Liver (tissue), 9 donors: ENCODE data around the gene NFATC1. TPM values are rescaled to one million over a fixed set of nuclear protein-coding genes. Genes with fewer than 3 reads are reported as not detected.

Experiments used
- DNase-seq: peaks from one replicate; pipeline ENCODE4 v3.0.0-alpha.2; 2017; ENCODE audit warnings: low spot score
- H3K27ac ChIP-seq, 2 donors: one replicate each; pipeline ENCODE4 v1.7.0; 2013; ENCODE audit warnings: inconsistent platforms in 2 of 2, low read length in 2 of 2, control low read depth in 1 of 2, low read depth in 1 of 2, mild to moderate bottlenecking in 1 of 2
- H3K27me3 ChIP-seq, 4 donors: one replicate each; pipeline versions ENCODE4 v1.6.1 to v1.7.0; 2013; ENCODE audit warnings: low read length in 3 of 4, inconsistent platforms in 1 of 4, mild to moderate bottlenecking in 1 of 4, moderate library complexity in 1 of 4; ENCODE audit not compliant: control insufficient read depth in 4 of 4, insufficient read depth in 4 of 4
- H3K36me3 ChIP-seq, 4 donors: one replicate each; pipeline versions ENCODE4 v1.6.1 to v1.7.0; 2013; ENCODE audit warnings: low read length in 3 of 4, mild to moderate bottlenecking in 3 of 4, low read depth in 1 of 4, moderate library complexity in 1 of 4; ENCODE audit not compliant: control insufficient read depth in 4 of 4, insufficient read depth in 3 of 4
- H3K4me1 ChIP-seq, 4 donors: one replicate each; pipeline versions ENCODE4 v1.6.1 to v1.7.0; 2013; ENCODE audit warnings: low read length in 3 of 4, mild to moderate bottlenecking in 3 of 4, moderate library complexity in 1 of 4; ENCODE audit not compliant: control insufficient read depth in 4 of 4, insufficient read depth in 4 of 4
- H3K4me3 ChIP-seq, 3 donors: one replicate each; pipeline versions ENCODE4 v1.6.1 to v1.7.0; 2013; ENCODE audit warnings: low read length in 3 of 3, control low read depth in 1 of 3, low read depth in 1 of 3, mild to moderate bottlenecking in 1 of 3
- H3K9ac ChIP-seq, 2 donors: one replicate each; pipeline ENCODE4 v1.7.0; 2013; ENCODE audit warnings: low read length in 2 of 2, mild to moderate bottlenecking in 2 of 2, moderate library complexity in 2 of 2, control low read depth in 1 of 2, low read depth in 1 of 2
- H3K9me3 ChIP-seq, 4 donors: one replicate each; pipeline versions ENCODE4 v1.6.1 to v1.7.0; 2013; ENCODE audit warnings: low read length in 3 of 4; ENCODE audit not compliant: control insufficient read depth in 4 of 4
- ATF3 ChIP-seq: IDR thresholded peaks from 2 replicates; pipeline ENCODE4 v1.6.1; 2016; ENCODE audit warnings: antibody characterized with exemption
- CTCF ChIP-seq: fragments of 150-350 bp; IDR thresholded peaks from 2 replicates; pipeline ENCODE4 v1.5.1; 2017; ENCODE audit warnings: improper control_type of control experiment, low read depth, low read length; ENCODE audit not compliant: missing input control
- FOXA1 ChIP-seq: IDR thresholded peaks from 2 replicates; pipeline ENCODE4 v1.6.1; 2016; ENCODE audit warnings: antibody characterized with exemption
- FOXA2 ChIP-seq: IDR thresholded peaks from 2 replicates; pipeline ENCODE4 v1.6.1; 2016; ENCODE audit warnings: antibody characterized with exemption
- HNF4G ChIP-seq: IDR thresholded peaks from 2 replicates; pipeline ENCODE4 v1.6.1; 2016; ENCODE audit warnings: antibody characterized with exemption
- JUND ChIP-seq, 2 donors: IDR thresholded peaks; 2 replicates each; pipeline ENCODE4 v1.6.1; 2016; ENCODE audit warnings: antibody characterized with exemption in 2 of 2
- MAX ChIP-seq: IDR thresholded peaks from 2 replicates; pipeline ENCODE4 v1.6.1; 2016; ENCODE audit warnings: antibody characterized with exemption
- NR2F2 ChIP-seq: IDR thresholded peaks from 2 replicates; pipeline ENCODE4 v1.6.1; 2016; ENCODE audit warnings: antibody characterized with exemption
- RAD21 ChIP-seq, 2 donors: IDR thresholded peaks; 2 replicates each; pipeline ENCODE4 v1.6.1; 2016; ENCODE audit warnings: antibody characterized with exemption in 2 of 2, mild to moderate bottlenecking in 2 of 2
- RXRA ChIP-seq, 2 donors: IDR thresholded peaks; 2 replicates each; pipeline ENCODE4 v1.6.1; 2017 to 2018; ENCODE audit warnings: antibody characterized with exemption in 2 of 2, mild to moderate bottlenecking in 1 of 2
- SP1 ChIP-seq: IDR thresholded peaks from 2 replicates; pipeline ENCODE4 v1.6.1; 2018; ENCODE audit warnings: antibody characterized with exemption, mild to moderate bottlenecking
- YY1 ChIP-seq: IDR thresholded peaks from 2 replicates; pipeline ENCODE4 v1.6.1; 2016; ENCODE audit warnings: antibody characterized with exemption, mild to moderate bottlenecking
- WGBS: extraction: QIAGEN DNeasy Blood & Tissue Kit; methylation state at CpG from one replicate; pipeline ENCODE4 v1.1.7; 2013; 5-methylcytosine and 5-hydroxymethylcytosine counted together
- polyA plus RNA-seq, 2 donors: library from polyadenylated mRNA; stranded (reverse) in 1 of 2; unstranded in 1 of 2; fragments of 200-250 nt in 1 of 2; fragments of >200 nt in 1 of 2; fragmentation: Nextera tagmentation in 1 of 2; extraction: Ambion mirVana in 1 of 2; gene quantifications; one replicate each; pipeline versions ENCODE4 v1.2.1 to v1.2.3, GENCODE V29; 2013 to 2015
- total RNA-seq, 2 donors: library from RNA; depleted of rRNA; stranded (reverse); fragments of >200 nt; gene quantifications; one replicate each; pipeline ENCODE4 v1.2.3, GENCODE V29; 2014
- TF ChIP-seq, protein P1 (sequence below): IDR thresholded peaks from 2 replicates; pipeline ENCODE4 v1.6.1; 2016; ENCODE audit warnings: antibody characterized with exemption
- donor health status: healthy.
- donor health status: healthy.
- donor health status: healthy.
- donor health status: healthy.
- donor health status: healthy.

NFATC1 gene
- total and polyA plus RNA-seq, 4 donors, result 0.57 to 2.2 (median 1.3) TPM

- no peak for DNase-seq
- Histone ChIP-seq H3K4me3 (no peak overlapping the region), H3K9ac (no peak overlapping the region)
Measured at GRCh38 chr18:79506191-79507075, 110.7 kb downstream of the NFATC1 start.

GRCh38 chr18:79507076-79507545, 111.4 kb downstream of the NFATC1 start:
- peak overlapping the region; percentile 74 to 79 for H3K27ac ChIP-seq
- H3K4me3 ChIP-seq, result peak overlapping the region in 1 of 3 donors; percentile 41
- WGBS, result 51% methylated on average over 24 of the region's 24 CpGs
- TF ChIP-seq RAD21 (IDR thresholded peaks at IDR 0.05) (peak in 1 of 2 donors; percentile 3), HNF4G (no peak), NR2F2 (peak; percentile 98), JUND (IDR thresholded peaks at IDR 0.05) (no peak), MAX (no peak), YY1 (no peak), RXRA (IDR thresholded peaks at IDR 0.05) (no peak), CTCF (no peak), ATF3 (no peak), FOXA2 (no peak)
- TF ChIP-seq, protein P1, sequence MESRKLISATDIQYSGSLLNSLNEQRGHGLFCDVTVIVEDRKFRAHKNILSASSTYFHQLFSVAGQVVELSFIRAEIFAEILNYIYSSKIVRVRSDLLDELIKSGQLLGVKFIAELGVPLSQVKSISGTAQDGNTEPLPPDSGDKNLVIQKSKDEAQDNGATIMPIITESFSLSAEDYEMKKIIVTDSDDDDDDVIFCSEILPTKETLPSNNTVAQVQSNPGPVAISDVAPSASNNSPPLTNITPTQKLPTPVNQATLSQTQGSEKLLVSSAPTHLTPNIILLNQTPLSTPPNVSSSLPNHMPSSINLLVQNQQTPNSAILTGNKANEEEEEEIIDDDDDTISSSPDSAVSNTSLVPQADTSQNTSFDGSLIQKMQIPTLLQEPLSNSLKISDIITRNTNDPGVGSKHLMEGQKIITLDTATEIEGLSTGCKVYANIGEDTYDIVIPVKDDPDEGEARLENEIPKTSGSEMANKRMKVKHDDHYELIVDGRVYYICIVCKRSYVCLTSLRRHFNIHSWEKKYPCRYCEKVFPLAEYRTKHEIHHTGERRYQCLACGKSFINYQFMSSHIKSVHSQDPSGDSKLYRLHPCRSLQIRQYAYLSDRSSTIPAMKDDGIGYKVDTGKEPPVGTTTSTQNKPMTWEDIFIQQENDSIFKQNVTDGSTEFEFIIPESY, result no peak
- peak overlapping the region in 1 of 2 donors; percentile 50 for H3K9ac ChIP-seq
- H3K36me3 ChIP-seq, result no peaks in the 10 kb centered on the region
- H3K27me3 ChIP-seq, result no peaks in the 10 kb centered on the region
- H3K4me1 ChIP-seq, result peaks cover 0 to 12% (median 4%) of the 10 kb centered on the region in 4 donors
- H3K9me3 ChIP-seq, result no peaks in the 10 kb centered on the region
- peak; percentile 57 for DNase-seq

More at GRCh38 chr18:79506191-79507075, 110.7 kb downstream of the NFATC1 start:
- no peaks in the 10 kb centered on the region for H3K27me3 ChIP-seq
- no peaks in the 10 kb centered on the region for H3K9me3 ChIP-seq
- H3K27ac ChIP-seq, result peak overlapping the region; percentile 74 to 79
- 68% methylated on average over 20 of the region's 20 CpGs for WGBS
- H3K36me3 ChIP-seq, result no peaks in the 10 kb centered on the region
- peaks cover 0 to 12% (median 4%) of the 10 kb centered on the region in 4 donors for H3K4me1 ChIP-seq
- TF ChIP-seq CTCF (no peak), FOXA1 (no peak), RXRA (IDR thresholded peaks at IDR 0.05) (peak in 1 of 2 donors; percentile 24), SP1 (peak; percentile 8)
